Superior temporal gyrus (tissue), 1 donor: Measurements from ENCODE around the gene BBS1.
"Not testable (repeated sequence)": the region's sequence is repeated elsewhere in the genome, so short reads cannot be mapped to it uniquely, and the experiment has no call there.

Experiments
- DNase-seq: peaks from one replicate; pipeline ENCODE4 v3.0.0-alpha.2; 2016; ENCODE audit errors: extremely low spot score

The BBS1 gene

GRCh38 chr11:66524304-66525040 is 14.0 kb downstream of the BBS1 start:
- DNase-seq, result no peak

GRCh38 chr11:66529069-66529468 is 18.6 kb downstream of the BBS1 start:
- no peak for DNase-seq

GRCh38 chr11:66529655-66530054 is 19.2 kb downstream of the BBS1 start:
- no peak for DNase-seq

- no peak for DNase-seq
Measured at GRCh38 chr11:66530927-66531709, 20.7 kb downstream of the BBS1 start.

- DNase-seq, result no peak
Measured at GRCh38 chr11:66531841-66532240, 21.4 kb downstream of the BBS1 start.

- DNase-seq, result no peak
Measured at GRCh38 chr11:66532784-66533183, 22.3 kb downstream of the BBS1 start.

- no peak for DNase-seq
Measured at GRCh38 chr11:66539170-66539869, 28.9 kb downstream of the BBS1 start.

- no peak for DNase-seq
Measured at GRCh38 chr11:66539870-66540213, 29.4 kb downstream of the BBS1 start.

- not testable (repeated sequence) for DNase-seq
Measured at GRCh38 chr11:66540598-66540997, 30.2 kb downstream of the BBS1 start.

GRCh38 chr11:66541892-66542291 is 31.5 kb downstream of the BBS1 start:
- no peak for DNase-seq

- no peak for DNase-seq
Measured at GRCh38 chr11:66542362-66542761, 31.9 kb downstream of the BBS1 start.

- peak; percentile 34 for DNase-seq
Measured at GRCh38 chr11:66543263-66544107, 33.0 kb downstream of the BBS1 start.

- not testable (repeated sequence) for DNase-seq
Measured at GRCh38 chr11:66544952-66545351, 34.5 kb downstream of the BBS1 start.

GRCh38 chr11:66545701-66546367 is 35.4 kb downstream of the BBS1 start, which contains the start of gene ZDHHC24:
Gene ZDHHC24, minus strand, starts transcription at chr11:66546048. Its CDS starts 45 bp downstream, at chr11:66546003.
- peak; percentile 97 for DNase-seq

GRCh38 chr11:66546368-66546965 is 36.0 kb downstream of the BBS1 start, which contains the start of gene ACTN3:
Gene ACTN3, plus strand, starts transcription at chr11:66546903. Its CDS starts 35 bp downstream, at chr11:66546938.
- DNase-seq, result no peak

- DNase-seq, result no peak
Measured at GRCh38 chr11:66546966-66547661, 36.7 kb downstream of the BBS1 start.

GRCh38 chr11:66547662-66548009 is 37.2 kb downstream of the BBS1 start:
- no peak for DNase-seq

- no peak for DNase-seq
Measured at GRCh38 chr11:66548041-66548440, 37.6 kb downstream of the BBS1 start.

- no peak for DNase-seq
Measured at GRCh38 chr11:66548774-66549630, 38.6 kb downstream of the BBS1 start.
